ENCODE data around the gene CACNA2D1. TPM values are rescaled to one million over a fixed set of nuclear protein-coding genes. Genes with fewer than 3 reads are reported as not detected.
"Not testable (repeated sequence)": the region's sequence is repeated elsewhere in the genome, so short reads cannot be mapped to it uniquely, and the experiment has no call there.

The CACNA2D1 gene
- polyA plus RNA-seq, 1 donor = 11.4 TPM

- no peak overlapping the region for H3K27ac ChIP-seq (ENCODE audit: low read length)
- DNase-seq = no peak
- no peaks in the 10 kb centered on the region for H3K4me1 ChIP-seq (ENCODE audit: control insufficient read depth, insufficient read depth, low read length)
- H3K4me3 ChIP-seq (ENCODE audit: low read length) = no peak overlapping the region
- 80% methylated on average over 1 of the region's 2 CpGs for WGBS (ENCODE audit: insufficient coverage, low lambda C conversion rate)
- no peaks in the 10 kb centered on the region for H3K27me3 ChIP-seq (ENCODE audit: control insufficient read depth, insufficient read depth, low read length)
- no peaks in the 10 kb centered on the region for H3K9me3 ChIP-seq (ENCODE audit: control insufficient read depth, low read depth, low read length)
- no peaks in the 10 kb centered on the region for H3K36me3 ChIP-seq (ENCODE audit: control insufficient read depth, insufficient read depth, low read length)
These were observed 281.3 kb downstream of the CACNA2D1 start for GRCh38 chr7:82162289-82162688.

- no peaks in the 10 kb centered on the region for H3K9me3 ChIP-seq (ENCODE audit: control insufficient read depth, low read depth, low read length)
- H3K27ac ChIP-seq (ENCODE audit: low read length) = no peak overlapping the region
- no peaks in the 10 kb centered on the region for H3K36me3 ChIP-seq (ENCODE audit: control insufficient read depth, insufficient read depth, low read length)
- H3K27me3 ChIP-seq (ENCODE audit: control insufficient read depth, insufficient read depth, low read length) = no peaks in the 10 kb centered on the region
- H3K4me1 ChIP-seq (ENCODE audit: control insufficient read depth, insufficient read depth, low read length) = no peaks in the 10 kb centered on the region
- DNase-seq = no peak
- no peak overlapping the region for H3K4me3 ChIP-seq (ENCODE audit: low read length)
These were observed 285.2 kb downstream of the CACNA2D1 start for GRCh38 chr7:82158327-82158726.

- no peak overlapping the region for H3K4me3 ChIP-seq (ENCODE audit: low read length)
- no peaks in the 10 kb centered on the region for H3K36me3 ChIP-seq (ENCODE audit: control insufficient read depth, insufficient read depth, low read length)
- H3K9me3 ChIP-seq (ENCODE audit: control insufficient read depth, low read depth, low read length) = no peaks in the 10 kb centered on the region
- H3K27ac ChIP-seq (ENCODE audit: low read length) = no peak overlapping the region
- no peaks in the 10 kb centered on the region for H3K4me1 ChIP-seq (ENCODE audit: control insufficient read depth, insufficient read depth, low read length)
- no peaks in the 10 kb centered on the region for H3K27me3 ChIP-seq (ENCODE audit: control insufficient read depth, insufficient read depth, low read length)
- DNase-seq = no peak
- WGBS (ENCODE audit: insufficient coverage, low lambda C conversion rate) = no CpG with 5 or more reads among the region's 1 CpG
These were observed 286.7 kb downstream of the CACNA2D1 start for GRCh38 chr7:82156893-82157292.

- no peaks in the 10 kb centered on the region for H3K36me3 ChIP-seq (ENCODE audit: control insufficient read depth, insufficient read depth, low read length)
- no peaks in the 10 kb centered on the region for H3K4me1 ChIP-seq (ENCODE audit: control insufficient read depth, insufficient read depth, low read length)
- 67% methylated on average over 1 of the region's 3 CpGs for WGBS (ENCODE audit: insufficient coverage, low lambda C conversion rate)
- H3K4me3 ChIP-seq (ENCODE audit: low read length) = no peak overlapping the region
- DNase-seq = no peak
- H3K9me3 ChIP-seq (ENCODE audit: control insufficient read depth, low read depth, low read length) = no peaks in the 10 kb centered on the region
- H3K27me3 ChIP-seq (ENCODE audit: control insufficient read depth, insufficient read depth, low read length) = no peaks in the 10 kb centered on the region
- H3K27ac ChIP-seq (ENCODE audit: low read length) = no peak overlapping the region
These were observed 287.4 kb downstream of the CACNA2D1 start for GRCh38 chr7:82156168-82156567.

- WGBS (ENCODE audit: insufficient coverage, low lambda C conversion rate) = no CpG with 5 or more reads among the region's 2 CpGs
- Histone ChIP-seq H3K4me1 (ENCODE audit: control insufficient read depth, insufficient read depth, low read length) (no peaks in the 10 kb centered on the region), H3K36me3 (ENCODE audit: control insufficient read depth, insufficient read depth, low read length) (no peaks in the 10 kb centered on the region), H3K27me3 (ENCODE audit: control insufficient read depth, insufficient read depth, low read length) (no peaks in the 10 kb centered on the region), H3K27ac (ENCODE audit: low read length) (no peak overlapping the region), H3K9me3 (ENCODE audit: control insufficient read depth, low read depth, low read length) (no peaks in the 10 kb centered on the region), H3K4me3 (ENCODE audit: low read length) (no peak overlapping the region)
- no peak for DNase-seq
These were observed 288.8 kb downstream of the CACNA2D1 start for GRCh38 chr7:82154728-82155127.

GRCh38 chr7:82153776-82154175, 289.8 kb downstream of the CACNA2D1 start:
- H3K27me3 ChIP-seq (ENCODE audit: control insufficient read depth, insufficient read depth, low read length) = no peaks in the 10 kb centered on the region
- WGBS (ENCODE audit: insufficient coverage, low lambda C conversion rate) = no CpG with 5 or more reads among the region's 2 CpGs
- H3K36me3 ChIP-seq (ENCODE audit: control insufficient read depth, insufficient read depth, low read length) = no peaks in the 10 kb centered on the region
- H3K27ac ChIP-seq (ENCODE audit: low read length) = no peak overlapping the region
- DNase-seq = no peak
- H3K4me3 ChIP-seq (ENCODE audit: low read length) = no peak overlapping the region
- no peaks in the 10 kb centered on the region for H3K4me1 ChIP-seq (ENCODE audit: control insufficient read depth, insufficient read depth, low read length)
- no peaks in the 10 kb centered on the region for H3K9me3 ChIP-seq (ENCODE audit: control insufficient read depth, low read depth, low read length)

GRCh38 chr7:82152858-82153257, 290.7 kb downstream of the CACNA2D1 start:
- Histone ChIP-seq H3K27ac (ENCODE audit: low read length) (no peak overlapping the region), H3K4me1 (ENCODE audit: control insufficient read depth, insufficient read depth, low read length) (no peaks in the 10 kb centered on the region), H3K4me3 (ENCODE audit: low read length) (no peak overlapping the region), H3K36me3 (ENCODE audit: control insufficient read depth, insufficient read depth, low read length) (no peaks in the 10 kb centered on the region), H3K27me3 (ENCODE audit: control insufficient read depth, insufficient read depth, low read length) (no peaks in the 10 kb centered on the region), H3K9me3 (ENCODE audit: control insufficient read depth, low read depth, low read length) (no peaks in the 10 kb centered on the region)
- DNase-seq = no peak
- WGBS (ENCODE audit: insufficient coverage, low lambda C conversion rate) = no CpG with 5 or more reads among the region's 1 CpG

- Histone ChIP-seq H3K27me3 (ENCODE audit: control insufficient read depth, insufficient read depth, low read length) (no peaks in the 10 kb centered on the region), H3K9me3 (ENCODE audit: control insufficient read depth, low read depth, low read length) (no peaks in the 10 kb centered on the region), H3K4me3 (ENCODE audit: low read length) (no peak overlapping the region), H3K27ac (ENCODE audit: low read length) (no peak overlapping the region), H3K4me1 (ENCODE audit: control insufficient read depth, insufficient read depth, low read length) (no peaks in the 10 kb centered on the region), H3K36me3 (ENCODE audit: control insufficient read depth, insufficient read depth, low read length) (no peaks in the 10 kb centered on the region)
- DNase-seq = no peak
- WGBS (ENCODE audit: insufficient coverage, low lambda C conversion rate) = no CpG with 5 or more reads among the region's 4 CpGs
These were observed 297.1 kb downstream of the CACNA2D1 start for GRCh38 chr7:82146491-82146890.

GRCh38 chr7:82142263-82142864, 301.2 kb downstream of the CACNA2D1 start:
- Histone ChIP-seq H3K9me3 (ENCODE audit: control insufficient read depth, low read depth, low read length) (no peaks in the 10 kb centered on the region), H3K4me3 (ENCODE audit: low read length) (no peak overlapping the region), H3K27ac (ENCODE audit: low read length) (no peak overlapping the region), H3K4me1 (ENCODE audit: control insufficient read depth, insufficient read depth, low read length) (no peaks in the 10 kb centered on the region), H3K27me3 (ENCODE audit: control insufficient read depth, insufficient read depth, low read length) (no peaks in the 10 kb centered on the region), H3K36me3 (ENCODE audit: control insufficient read depth, insufficient read depth, low read length) (no peaks in the 10 kb centered on the region)
- DNase-seq = no peak

- no peak overlapping the region for H3K27ac ChIP-seq (ENCODE audit: low read length)
- no peaks in the 10 kb centered on the region for H3K9me3 ChIP-seq (ENCODE audit: control insufficient read depth, low read depth, low read length)
- H3K27me3 ChIP-seq (ENCODE audit: control insufficient read depth, insufficient read depth, low read length) = no peaks in the 10 kb centered on the region
- no peak overlapping the region for H3K4me3 ChIP-seq (ENCODE audit: low read length)
- 93% methylated on average over 2 of the region's 7 CpGs for WGBS (ENCODE audit: insufficient coverage, low lambda C conversion rate)
- DNase-seq = no peak
- no peaks in the 10 kb centered on the region for H3K4me1 ChIP-seq (ENCODE audit: control insufficient read depth, insufficient read depth, low read length)
- H3K36me3 ChIP-seq (ENCODE audit: control insufficient read depth, insufficient read depth, low read length) = no peaks in the 10 kb centered on the region
These were observed 302.1 kb downstream of the CACNA2D1 start for GRCh38 chr7:82141427-82141826.

- H3K27me3 ChIP-seq (ENCODE audit: control insufficient read depth, insufficient read depth, low read length); H3K27ac ChIP-seq (ENCODE audit: low read length); H3K9me3 ChIP-seq (ENCODE audit: control insufficient read depth, low read depth, low read length); H3K4me1 ChIP-seq (ENCODE audit: control insufficient read depth, insufficient read depth, low read length); H3K4me3 ChIP-seq (ENCODE audit: low read length); H3K36me3 ChIP-seq (ENCODE audit: control insufficient read depth, insufficient read depth, low read length); DNase-seq: not testable (repeated sequence)
- no CpG with 5 or more reads among the region's 14 CpGs for WGBS (ENCODE audit: insufficient coverage, low lambda C conversion rate)
These were observed 303.0 kb downstream of the CACNA2D1 start for GRCh38 chr7:82140608-82141007.

Measured in large intestine (tissue), 3 donors.